ENCODE data around the gene TRNP1. TPM values are rescaled to one million over a fixed set of nuclear protein-coding genes. Genes with fewer than 3 reads are reported as not detected.

The TRNP1 gene
- total and polyA plus RNA-seq, 4 donors, result 0.97 to 10.0 (median 2.4) TPM

DNA sequence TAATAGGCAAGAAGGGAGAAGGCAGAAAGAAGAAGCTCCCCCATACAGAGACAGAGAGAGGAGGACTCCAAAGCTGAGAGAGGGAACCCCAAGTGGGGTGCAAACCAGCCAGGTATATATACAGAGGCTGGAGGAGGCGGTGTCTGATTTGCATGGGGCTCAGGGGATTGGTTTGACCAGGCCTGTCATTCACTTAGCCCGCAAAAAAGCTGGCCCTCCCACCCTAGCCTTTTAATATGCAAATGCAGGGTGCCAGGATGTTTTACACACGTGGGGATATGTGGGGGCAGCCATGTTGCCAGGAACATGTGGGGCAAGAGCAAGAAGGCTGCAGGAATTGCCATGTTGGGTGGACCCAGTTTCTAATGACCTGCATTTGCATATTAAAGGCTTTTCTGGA, 56.1 kb downstream of the TRNP1 start:
- no peak overlapping the region for H3K27ac ChIP-seq (ENCODE audit: low read depth in 1 of 2, low read length in 2 of 2)
- TF ChIP-seq, protein P1, sequence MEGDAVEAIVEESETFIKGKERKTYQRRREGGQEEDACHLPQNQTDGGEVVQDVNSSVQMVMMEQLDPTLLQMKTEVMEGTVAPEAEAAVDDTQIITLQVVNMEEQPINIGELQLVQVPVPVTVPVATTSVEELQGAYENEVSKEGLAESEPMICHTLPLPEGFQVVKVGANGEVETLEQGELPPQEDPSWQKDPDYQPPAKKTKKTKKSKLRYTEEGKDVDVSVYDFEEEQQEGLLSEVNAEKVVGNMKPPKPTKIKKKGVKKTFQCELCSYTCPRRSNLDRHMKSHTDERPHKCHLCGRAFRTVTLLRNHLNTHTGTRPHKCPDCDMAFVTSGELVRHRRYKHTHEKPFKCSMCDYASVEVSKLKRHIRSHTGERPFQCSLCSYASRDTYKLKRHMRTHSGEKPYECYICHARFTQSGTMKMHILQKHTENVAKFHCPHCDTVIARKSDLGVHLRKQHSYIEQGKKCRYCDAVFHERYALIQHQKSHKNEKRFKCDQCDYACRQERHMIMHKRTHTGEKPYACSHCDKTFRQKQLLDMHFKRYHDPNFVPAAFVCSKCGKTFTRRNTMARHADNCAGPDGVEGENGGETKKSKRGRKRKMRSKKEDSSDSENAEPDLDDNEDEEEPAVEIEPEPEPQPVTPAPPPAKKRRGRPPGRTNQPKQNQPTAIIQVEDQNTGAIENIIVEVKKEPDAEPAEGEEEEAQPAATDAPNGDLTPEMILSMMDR (IDR thresholded peaks at IDR 0.05; ENCODE audit: low read depth, low read length, missing input control), result no peak
- TF ChIP-seq RAD21 (IDR thresholded peaks at IDR 0.05) (no peak), HNF4A (conservative IDR thresholded peaks at IDR 0.05) (no peak), FOXA2 (IDR thresholded peaks at IDR 0.05) (no peak), GABPA (IDR thresholded peaks at IDR 0.05 in 1 of 2, conservative IDR thresholded peaks at IDR 0.05 in 1 of 2) (no peak), NR2F2 (IDR thresholded peaks at IDR 0.05) (no peak), YY1 (IDR thresholded peaks at IDR 0.05) (no peak), EGR1 (IDR thresholded peaks at IDR 0.05; ENCODE audit: low read depth in 2 of 2) (no peak), SP1 (IDR thresholded peaks at IDR 0.05) (no peak), TAF1 (conservative IDR thresholded peaks at IDR 0.05) (no peak), HNF4G (IDR thresholded peaks at IDR 0.05) (no peak), FOXA1 (IDR thresholded peaks at IDR 0.05) (no peak), JUND (IDR thresholded peaks at IDR 0.05) (no peak), RXRA (IDR thresholded peaks at IDR 0.05) (no peak)
- TF ChIP-seq, protein P2, sequence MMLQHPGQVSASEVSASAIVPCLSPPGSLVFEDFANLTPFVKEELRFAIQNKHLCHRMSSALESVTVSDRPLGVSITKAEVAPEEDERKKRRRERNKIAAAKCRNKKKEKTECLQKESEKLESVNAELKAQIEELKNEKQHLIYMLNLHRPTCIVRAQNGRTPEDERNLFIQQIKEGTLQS (IDR thresholded peaks at IDR 0.05), result no peak
- TF ChIP-seq, protein P3, sequence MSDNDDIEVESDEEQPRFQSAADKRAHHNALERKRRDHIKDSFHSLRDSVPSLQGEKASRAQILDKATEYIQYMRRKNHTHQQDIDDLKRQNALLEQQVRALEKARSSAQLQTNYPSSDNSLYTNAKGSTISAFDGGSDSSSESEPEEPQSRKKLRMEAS (IDR thresholded peaks at IDR 0.05), result no peak
- TF ChIP-seq, protein P4, sequence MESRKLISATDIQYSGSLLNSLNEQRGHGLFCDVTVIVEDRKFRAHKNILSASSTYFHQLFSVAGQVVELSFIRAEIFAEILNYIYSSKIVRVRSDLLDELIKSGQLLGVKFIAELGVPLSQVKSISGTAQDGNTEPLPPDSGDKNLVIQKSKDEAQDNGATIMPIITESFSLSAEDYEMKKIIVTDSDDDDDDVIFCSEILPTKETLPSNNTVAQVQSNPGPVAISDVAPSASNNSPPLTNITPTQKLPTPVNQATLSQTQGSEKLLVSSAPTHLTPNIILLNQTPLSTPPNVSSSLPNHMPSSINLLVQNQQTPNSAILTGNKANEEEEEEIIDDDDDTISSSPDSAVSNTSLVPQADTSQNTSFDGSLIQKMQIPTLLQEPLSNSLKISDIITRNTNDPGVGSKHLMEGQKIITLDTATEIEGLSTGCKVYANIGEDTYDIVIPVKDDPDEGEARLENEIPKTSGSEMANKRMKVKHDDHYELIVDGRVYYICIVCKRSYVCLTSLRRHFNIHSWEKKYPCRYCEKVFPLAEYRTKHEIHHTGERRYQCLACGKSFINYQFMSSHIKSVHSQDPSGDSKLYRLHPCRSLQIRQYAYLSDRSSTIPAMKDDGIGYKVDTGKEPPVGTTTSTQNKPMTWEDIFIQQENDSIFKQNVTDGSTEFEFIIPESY (IDR thresholded peaks at IDR 0.05), result no peak
- TF ChIP-seq, protein P5, sequence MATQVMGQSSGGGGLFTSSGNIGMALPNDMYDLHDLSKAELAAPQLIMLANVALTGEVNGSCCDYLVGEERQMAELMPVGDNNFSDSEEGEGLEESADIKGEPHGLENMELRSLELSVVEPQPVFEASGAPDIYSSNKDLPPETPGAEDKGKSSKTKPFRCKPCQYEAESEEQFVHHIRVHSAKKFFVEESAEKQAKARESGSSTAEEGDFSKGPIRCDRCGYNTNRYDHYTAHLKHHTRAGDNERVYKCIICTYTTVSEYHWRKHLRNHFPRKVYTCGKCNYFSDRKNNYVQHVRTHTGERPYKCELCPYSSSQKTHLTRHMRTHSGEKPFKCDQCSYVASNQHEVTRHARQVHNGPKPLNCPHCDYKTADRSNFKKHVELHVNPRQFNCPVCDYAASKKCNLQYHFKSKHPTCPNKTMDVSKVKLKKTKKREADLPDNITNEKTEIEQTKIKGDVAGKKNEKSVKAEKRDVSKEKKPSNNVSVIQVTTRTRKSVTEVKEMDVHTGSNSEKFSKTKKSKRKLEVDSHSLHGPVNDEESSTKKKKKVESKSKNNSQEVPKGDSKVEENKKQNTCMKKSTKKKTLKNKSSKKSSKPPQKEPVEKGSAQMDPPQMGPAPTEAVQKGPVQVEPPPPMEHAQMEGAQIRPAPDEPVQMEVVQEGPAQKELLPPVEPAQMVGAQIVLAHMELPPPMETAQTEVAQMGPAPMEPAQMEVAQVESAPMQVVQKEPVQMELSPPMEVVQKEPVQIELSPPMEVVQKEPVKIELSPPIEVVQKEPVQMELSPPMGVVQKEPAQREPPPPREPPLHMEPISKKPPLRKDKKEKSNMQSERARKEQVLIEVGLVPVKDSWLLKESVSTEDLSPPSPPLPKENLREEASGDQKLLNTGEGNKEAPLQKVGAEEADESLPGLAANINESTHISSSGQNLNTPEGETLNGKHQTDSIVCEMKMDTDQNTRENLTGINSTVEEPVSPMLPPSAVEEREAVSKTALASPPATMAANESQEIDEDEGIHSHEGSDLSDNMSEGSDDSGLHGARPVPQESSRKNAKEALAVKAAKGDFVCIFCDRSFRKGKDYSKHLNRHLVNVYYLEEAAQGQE (IDR thresholded peaks at IDR 0.05), result no peak
- H3K27me3 ChIP-seq (ENCODE audit: control insufficient read depth in 4 of 4, insufficient read depth in 4 of 4, low read length in 3 of 4), result no peaks in the 10 kb centered on the region
- WGBS, result 75% methylated on average over 3 of the region's 3 CpGs
- no peak for DNase-seq (ENCODE audit: low spot score)
- no peak overlapping the region for H3K9ac ChIP-seq (ENCODE audit: low read depth in 1 of 2, low read length in 2 of 2)
- no peaks in the 10 kb centered on the region for H3K9me3 ChIP-seq (ENCODE audit: control insufficient read depth in 4 of 4, low read length in 3 of 4)
- no peaks in the 10 kb centered on the region for H3K36me3 ChIP-seq (ENCODE audit: control insufficient read depth in 4 of 4, insufficient read depth in 3 of 4, low read depth in 1 of 4, low read length in 3 of 4)
- H3K4me1 ChIP-seq (ENCODE audit: control insufficient read depth in 4 of 4, insufficient read depth in 4 of 4, low read length in 3 of 4), result peaks cover 0 to 6% (median 5%) of the 10 kb centered on the region in 4 donors
- H3K4me3 ChIP-seq (ENCODE audit: low read depth in 1 of 3, low read length in 3 of 3), result no peak overlapping the region

Other genes with a start within 250 kb of the TRNP1 start
- gene PIGV, start 205.7 kb upstream of the TRNP1 start, total RNA-seq, result 10 to 100 TPM; 15.3 to 24.3 TPM
- 10 to 100 TPM; 13.9 to 14.2 TPM for gene PIGV, start 205.7 kb upstream of the TRNP1 start, polyA plus RNA-seq
- 1 to 10 TPM; 7.6 to 8.3 TPM for gene ZDHHC18, start 167.0 kb upstream of the TRNP1 start, total RNA-seq
- gene ZDHHC18, start 167.0 kb upstream of the TRNP1 start, polyA plus RNA-seq, result 1 to 10 TPM; 2.6 to 9.2 TPM
- gene SFN, start 130.5 kb upstream of the TRNP1 start, total RNA-seq, result under 1 TPM in 1 of 2 donors, not detected in 1; 0.17 TPM
- under 1 TPM in 1 of 2 donors, not detected in 1; 0.69 TPM for gene SFN, start 130.5 kb upstream of the TRNP1 start, polyA plus RNA-seq
- 10 to 100 TPM in 1 of 2 donors, 1 to 10 TPM in 1; 9.5 to 10.3 TPM for gene GPN2, start 103.4 kb upstream of the TRNP1 start, total RNA-seq
- gene GPN2, start 103.4 kb upstream of the TRNP1 start, polyA plus RNA-seq, result 10 to 100 TPM; 10.5 to 12.7 TPM
- gene GPATCH3, start 93.2 kb upstream of the TRNP1 start, total RNA-seq, result 1 to 10 TPM; 6.3 TPM
- gene GPATCH3, start 93.2 kb upstream of the TRNP1 start, polyA plus RNA-seq, result 1 to 10 TPM; 5.8 to 6.2 TPM
- 10 to 100 TPM; 15.7 to 24.2 TPM for gene NR0B2, start 79.7 kb upstream of the TRNP1 start, total RNA-seq
- gene NR0B2, start 79.7 kb upstream of the TRNP1 start, polyA plus RNA-seq, result 100 to 1,000 TPM in 1 of 2 donors, 10 to 100 TPM in 1; 56.9 to 166 TPM
- 10 to 100 TPM; 18.2 to 22.8 TPM for gene NUDC, start 71.9 kb upstream of the TRNP1 start, total RNA-seq
- 10 to 100 TPM; 49.7 to 50.7 TPM for gene NUDC, start 71.9 kb upstream of the TRNP1 start, polyA plus RNA-seq
- gene KDF1, start 33.2 kb upstream of the TRNP1 start, total RNA-seq, result 1 to 10 TPM; 1.0 to 1.4 TPM
- gene KDF1, start 33.2 kb upstream of the TRNP1 start, polyA plus RNA-seq, result 1 to 10 TPM; 2.2 to 4.6 TPM
- gene TENT5B, start 19.2 kb downstream of the TRNP1 start, total RNA-seq, result under 1 TPM; 0.23 to 0.59 TPM
- under 1 TPM; 0.25 to 0.47 TPM for gene TENT5B, start 19.2 kb downstream of the TRNP1 start, polyA plus RNA-seq
- gene SLC9A1, start 161.4 kb downstream of the TRNP1 start, total RNA-seq, result 1 to 10 TPM; 1.3 to 3.2 TPM
- gene SLC9A1, start 161.4 kb downstream of the TRNP1 start, polyA plus RNA-seq, result 1 to 10 TPM; 1.3 to 1.7 TPM
- gene WDTC1, start 240.9 kb downstream of the TRNP1 start, total RNA-seq, result 10 to 100 TPM; 19.8 to 25.0 TPM
- 10 to 100 TPM in 1 of 2 donors, 1 to 10 TPM in 1; 4.6 to 19.4 TPM for gene WDTC1, start 240.9 kb downstream of the TRNP1 start, polyA plus RNA-seq